ENCODE measurements around the gene S100A2.
"Not testable (repeated sequence)": the region's sequence is repeated elsewhere in the genome, so short reads cannot be mapped to it uniquely, and the experiment has no call there.

- not testable (repeated sequence) for TF ChIP-seq CTCF, EP300, POLR2AphosphoS5 (IDR thresholded peaks at IDR 0.05)
These were observed 9.9 kb upstream of the S100A2 start for GRCh38 chr1:153575497-153575896.
